Cardiac septum (tissue), 1 donor: ENCODE results near the gene IFT122. TPM values are rescaled to one million over a fixed set of nuclear protein-coding genes. Genes with fewer than 3 reads are reported as not detected.
"Not testable (repeated sequence)": the region's sequence is repeated elsewhere in the genome, so short reads cannot be mapped to it uniquely, and the experiment has no call there.

Source experiments
- DNase-seq: peaks from one replicate; pipeline ENCODE4 v3.0.0-alpha.2; 2020; ENCODE audit warnings: low spot score
- intact Hi-C: fragments of 100-400 bp; cut with DNase I; formaldehyde crosslinking; loops from one replicate; pipeline ENCODE4 v1.14.0; 2022
- total RNA-seq: library from RNA; stranded (reverse); fragmentation: NEBNext Ultra II Directional; extraction: Animal tissue kit (Norgen Biotek cat#: 25700); gene quantifications from one replicate; pipeline ENCODE4 v1.2.1, GENCODE V29; 2021
- donor health status: DM: no; HTN: no; CAD: no.

The IFT122 gene
- total RNA-seq, 1 donor from 2014 or later, result 11.0 TPM

- no peak for DNase-seq
- intact Hi-C loops, result loop anchor here (1.0 to 5.0 kb wide), 2 partner anchors 34 to 59 kb away; no protein-coding TSS in a partner anchor
These were observed 63.7 kb downstream of the IFT122 start for GRCh38 chr3:129503471-129504291.

- no peak for DNase-seq
- intact Hi-C loops, result loop anchor here (1.0 to 5.0 kb wide), 2 partner anchors 35 to 58 kb away; no protein-coding TSS in a partner anchor
These were observed 64.6 kb downstream of the IFT122 start for GRCh38 chr3:129504471-129505100.

DNA sequence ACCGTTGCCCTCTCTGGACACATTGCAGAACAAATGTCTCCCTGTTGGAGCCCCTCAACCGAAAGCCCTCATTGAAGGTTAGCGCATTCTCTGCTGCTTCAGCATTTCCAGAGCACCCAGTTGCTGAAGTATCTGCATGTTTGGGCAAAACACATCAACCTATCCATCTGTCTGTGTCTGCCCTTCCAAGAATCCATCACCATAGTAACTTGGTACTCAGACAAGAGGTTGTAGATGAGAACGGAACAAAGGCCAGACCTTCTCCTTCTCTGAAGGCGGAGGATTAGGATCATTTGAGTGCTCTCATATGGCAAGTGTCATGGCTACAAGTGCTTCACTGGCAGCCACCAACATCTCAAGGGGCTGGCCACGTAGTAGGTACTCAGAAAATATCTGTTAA lies 65.3 kb downstream of the IFT122 start:
- intact Hi-C loops, result no loop called here
- no peak for DNase-seq

- no peak for DNase-seq
- intact Hi-C loops, result no loop called here
These were observed 66.3 kb downstream of the IFT122 start for GRCh38 chr3:129506231-129506742.

GRCh38 chr3:129507181-129507831 lies 67.3 kb downstream of the IFT122 start:
- no peak for DNase-seq
- intact Hi-C loops, result no loop called here

DNA sequence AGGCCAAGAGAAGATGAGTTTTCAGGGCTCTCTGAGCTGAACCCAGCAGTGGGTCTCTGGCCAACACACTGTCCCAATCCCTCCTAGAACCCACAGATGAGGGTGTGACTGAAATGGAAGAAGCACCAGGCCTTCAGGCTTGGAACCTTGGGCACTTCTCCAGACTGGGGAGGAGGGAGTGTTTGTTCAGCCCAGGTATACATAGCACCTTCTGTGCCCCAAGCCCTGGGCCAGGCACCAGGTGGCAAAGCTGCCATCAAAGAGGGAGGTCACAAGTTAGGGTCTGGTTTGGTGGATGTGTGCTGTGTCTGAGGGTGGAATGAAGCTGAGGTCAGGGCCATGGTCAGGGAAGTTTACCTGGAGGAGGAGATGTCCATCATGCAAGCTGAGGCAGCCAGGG lies 72.6 kb downstream of the IFT122 start:
- no peak for DNase-seq
- intact Hi-C loops, result no loop called here

- no peak for DNase-seq
- intact Hi-C loops, result no loop called here
These were observed 73.7 kb downstream of the IFT122 start for GRCh38 chr3:129513705-129514104.

DNA sequence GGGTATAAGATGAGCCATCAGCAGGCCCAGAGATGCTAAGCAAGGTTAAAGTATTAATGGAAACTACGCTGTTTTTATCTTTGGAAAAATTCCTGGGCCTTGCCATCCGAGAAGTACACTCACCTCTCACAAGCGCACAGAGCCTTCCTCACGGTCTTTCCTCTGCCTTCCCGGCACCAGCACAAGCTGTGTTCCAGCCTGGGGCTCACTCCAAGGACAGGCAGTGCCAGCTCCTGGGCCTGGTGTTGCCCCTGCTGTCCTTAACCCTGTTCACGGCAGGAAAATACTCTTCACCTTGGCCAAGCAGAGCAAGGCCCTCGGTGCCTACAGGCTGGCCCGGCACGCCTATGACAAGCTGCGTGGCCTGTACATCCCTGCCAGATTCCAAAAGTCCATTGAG lies 74.1 kb downstream of the IFT122 start:
- intact Hi-C loops, result no loop called here
- no peak for DNase-seq

- no peak for DNase-seq
- intact Hi-C loops, result no loop called here
These were observed 74.5 kb downstream of the IFT122 start for GRCh38 chr3:129514563-129514962.

DNA sequence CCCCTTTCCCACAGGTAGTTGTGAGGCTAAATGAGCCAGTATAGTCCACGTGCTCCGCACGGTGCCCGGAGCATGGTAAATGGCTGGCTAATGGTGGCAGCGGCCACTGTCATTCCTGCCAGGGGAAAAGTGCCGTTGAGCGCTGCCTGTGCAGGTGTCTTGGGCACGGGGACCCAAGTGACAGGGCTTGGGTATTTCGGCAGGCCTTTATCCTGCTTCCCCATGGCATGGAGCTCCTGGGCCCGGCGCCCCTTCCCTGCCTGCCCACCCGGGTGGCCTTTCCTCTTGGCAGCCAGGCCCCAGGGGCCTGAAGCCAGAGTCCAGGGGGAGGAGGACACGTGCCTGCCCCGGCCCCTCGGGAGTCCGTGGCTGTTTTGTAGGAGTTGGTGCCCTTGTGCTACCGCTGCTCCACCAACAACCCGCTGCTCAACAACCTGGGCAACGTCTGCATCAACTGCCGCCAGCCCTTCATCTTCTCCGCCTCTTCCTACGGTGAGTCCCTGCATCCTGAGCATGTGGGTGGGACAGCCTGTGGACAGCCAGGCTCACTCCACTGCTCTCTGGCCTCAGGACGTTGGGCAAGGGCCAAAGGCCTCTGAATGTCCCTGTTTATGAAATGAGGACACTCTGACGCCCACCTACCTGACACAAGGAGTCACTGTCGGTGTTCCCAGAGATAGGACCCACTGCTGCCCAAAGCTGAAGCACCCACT lies 75.2 kb downstream of the IFT122 start:
- intact Hi-C loops, DNase-seq: not testable (repeated sequence)

DNA sequence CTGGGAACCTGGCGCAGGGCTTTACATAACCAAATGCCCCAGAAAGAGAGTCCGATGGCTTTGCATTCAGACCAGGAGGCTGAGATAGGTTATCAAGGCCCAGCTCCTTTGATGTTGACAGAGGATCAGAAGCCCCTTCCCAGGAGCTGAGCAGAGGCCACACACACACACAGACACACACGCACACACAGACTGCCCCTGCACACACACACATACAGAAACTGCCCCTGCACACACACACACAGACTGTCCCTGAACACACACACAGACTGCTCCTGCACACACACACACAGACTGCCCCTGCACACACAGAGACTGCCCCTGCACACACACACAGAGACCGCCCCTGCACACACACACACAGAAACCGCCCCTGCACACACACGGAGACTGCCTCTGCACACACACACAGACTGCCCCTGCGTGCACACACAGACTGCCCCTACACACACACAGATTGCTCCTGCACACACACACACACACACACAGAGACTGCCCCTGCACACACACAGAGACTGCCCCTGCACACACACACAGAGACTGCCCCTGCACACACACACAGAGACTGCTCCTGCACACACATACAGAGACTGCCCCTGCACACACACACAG lies 75.9 kb downstream of the IFT122 start:
- intact Hi-C loops, DNase-seq: not testable (repeated sequence)

DNA sequence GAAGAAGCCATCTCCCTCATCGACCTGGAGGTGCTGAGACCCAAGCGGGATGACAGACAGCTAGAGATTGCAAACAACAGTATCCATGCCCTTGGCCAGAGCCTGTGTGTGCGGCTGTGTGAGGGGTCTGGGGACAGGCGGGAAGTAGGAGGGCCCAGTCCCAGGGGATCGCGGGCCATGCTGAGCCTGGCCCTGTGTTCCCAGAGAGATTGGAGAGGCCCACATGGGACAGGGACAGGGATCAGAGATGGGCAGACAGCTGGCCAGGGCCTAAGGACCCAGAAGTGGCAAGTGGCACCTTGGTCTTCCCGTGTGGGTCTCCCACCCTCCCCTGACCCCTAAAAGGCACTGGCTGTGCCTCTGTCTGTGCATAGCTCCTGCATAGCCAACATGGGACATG lies 77.5 kb downstream of the IFT122 start:
- DNase-seq, result no peak
- intact Hi-C loops, result no loop called here

- intact Hi-C loops, result no loop called here
- no peak for DNase-seq
These were observed 78.1 kb downstream of the IFT122 start for GRCh38 chr3:129518038-129518561.

DNA sequence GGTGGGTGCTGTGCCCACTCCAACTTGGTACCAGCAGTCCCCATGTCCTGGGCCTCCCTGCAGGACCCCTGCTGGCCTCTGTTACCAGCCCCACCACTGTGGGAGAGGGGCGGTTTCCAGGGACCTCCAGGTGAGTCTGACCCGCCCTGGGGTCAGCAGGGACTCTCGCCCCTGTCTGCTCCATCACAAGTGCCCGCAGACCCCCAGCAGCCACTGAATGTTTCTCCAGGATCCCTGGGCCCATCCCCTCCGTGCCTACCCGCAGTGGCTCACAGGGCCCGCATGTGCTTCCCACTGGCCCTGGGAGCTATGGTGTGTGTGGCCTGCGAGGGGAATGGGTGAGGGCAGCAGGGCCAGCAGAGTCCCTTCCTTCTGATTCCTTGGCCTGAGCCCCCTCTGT lies 78.6 kb downstream of the IFT122 start:
- intact Hi-C loops, result no loop called here
- no peak for DNase-seq

- intact Hi-C loops, result no loop called here
- no peak for DNase-seq
These were observed 79.4 kb downstream of the IFT122 start for GRCh38 chr3:129519449-129519848.

DNA sequence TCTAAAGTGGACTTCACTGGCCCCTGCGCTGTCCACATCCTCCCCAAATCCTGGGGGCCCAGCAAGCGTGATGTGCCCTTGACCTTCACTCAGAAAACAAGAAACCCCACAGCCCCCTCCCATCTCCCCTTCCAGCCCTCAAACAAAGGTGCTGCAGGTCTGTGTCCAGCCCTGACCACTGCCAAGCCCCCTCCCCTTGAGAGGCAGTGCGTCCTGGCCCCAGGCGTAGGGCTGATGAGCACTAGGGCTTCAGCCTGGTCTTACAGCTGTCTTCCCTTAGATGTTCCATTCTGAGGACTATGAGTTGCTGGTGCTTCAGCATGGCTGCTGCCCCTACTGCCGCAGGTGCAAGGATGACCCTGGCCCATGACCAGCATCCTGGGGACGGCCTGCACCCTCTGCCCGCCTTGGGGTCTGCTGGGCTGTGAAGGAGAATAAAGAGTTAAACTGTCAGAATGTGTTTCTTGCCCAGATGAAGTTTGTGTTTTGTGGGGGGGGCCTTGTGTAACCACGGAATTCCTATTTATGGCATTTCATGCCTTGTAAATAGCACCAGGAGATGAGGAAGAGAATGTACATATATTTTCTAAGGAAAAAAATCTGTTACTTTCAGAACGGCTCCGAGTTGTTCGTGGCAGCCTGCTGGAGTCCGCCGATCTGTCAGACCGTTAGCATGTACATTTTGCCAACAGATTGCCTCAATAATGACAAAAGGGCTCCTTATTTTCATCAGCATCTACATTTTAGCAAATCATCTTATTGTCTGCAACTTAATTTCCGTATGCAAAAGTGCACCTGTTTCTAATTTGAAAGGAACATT lies 80.1 kb downstream of the IFT122 start:
- no peak for DNase-seq
- intact Hi-C loops, result no loop called here

DNA sequence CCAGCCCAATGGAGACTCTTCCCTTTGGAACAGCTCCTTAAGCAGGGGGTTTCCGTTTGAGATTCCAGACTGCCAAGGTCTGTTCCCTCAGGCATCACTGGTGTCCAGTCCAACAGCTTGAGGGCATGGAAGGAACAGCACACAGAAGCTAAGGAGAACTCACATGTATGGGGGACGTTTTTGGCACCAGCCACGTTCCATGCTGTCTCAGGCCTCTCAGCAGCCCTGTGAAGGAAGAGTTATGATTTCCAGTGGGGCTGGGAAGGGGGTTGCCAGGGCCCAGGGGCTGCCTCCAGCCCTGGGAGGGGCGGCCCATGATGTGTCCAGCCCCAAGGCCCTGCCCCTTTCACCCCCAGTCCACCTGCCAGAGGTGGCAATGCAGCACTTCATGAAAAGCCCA lies 80.9 kb downstream of the IFT122 start:
- intact Hi-C loops, result no loop called here
- no peak for DNase-seq

GRCh38 chr3:129521611-129522010 lies 81.6 kb downstream of the IFT122 start:
- intact Hi-C loops, result no loop called here

More at GRCh38 chr3:129521611-129522010, 81.6 kb downstream of the IFT122 start:
- DNase-seq, result no peak
